GM21825 (cell line): ENCODE data around the gene WRAP53.

Source experiments
- ATAC-seq: cut with Tn5 transposase; IDR thresholded peaks from one replicate; pipeline ENCODE4 v1.9.1; 2021; ENCODE audit warnings: mild to moderate bottlenecking, moderate library complexity; ENCODE audit not compliant: unreplicated experiment

The WRAP53 gene

DNA sequence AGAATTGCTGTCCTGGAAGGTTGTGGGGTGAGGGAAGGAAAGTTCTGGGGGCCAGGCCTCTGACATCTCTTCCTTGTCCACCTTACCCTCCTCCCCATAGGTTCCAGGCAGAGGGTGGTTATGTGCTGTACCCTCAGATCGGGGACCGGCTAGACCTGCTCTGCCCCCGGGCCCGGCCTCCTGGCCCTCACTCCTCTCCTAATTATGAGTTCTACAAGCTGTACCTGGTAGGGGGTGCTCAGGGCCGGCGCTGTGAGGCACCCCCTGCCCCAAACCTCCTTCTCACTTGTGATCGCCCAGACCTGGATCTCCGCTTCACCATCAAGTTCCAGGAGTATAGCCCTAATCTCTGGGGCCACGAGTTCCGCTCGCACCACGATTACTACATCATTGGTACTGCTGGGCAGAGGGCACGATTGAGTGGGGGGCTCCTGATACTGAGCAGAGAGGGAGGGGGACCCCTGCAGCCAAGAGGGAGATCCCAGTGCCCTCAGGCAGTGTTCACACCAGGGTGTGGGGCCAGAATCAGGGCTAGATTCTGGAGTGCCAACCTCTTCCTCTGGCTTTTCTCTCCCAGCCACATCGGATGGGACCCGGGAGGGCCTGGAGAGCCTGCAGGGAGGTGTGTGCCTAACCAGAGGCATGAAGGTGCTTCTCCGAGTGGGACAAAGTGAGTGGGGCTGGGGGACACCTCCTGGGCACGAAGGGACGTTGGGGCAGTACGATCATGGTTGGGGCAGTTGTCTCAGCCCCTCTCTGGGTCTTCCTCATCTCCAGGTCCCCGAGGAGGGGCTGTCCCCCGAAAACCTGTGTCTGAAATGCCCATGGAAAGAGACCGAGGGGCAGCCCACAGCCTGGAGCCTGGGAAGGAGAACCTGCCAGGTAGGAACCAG, 19.8 kb downstream of the WRAP53 start:
- no peak for ATAC-seq

DNA sequence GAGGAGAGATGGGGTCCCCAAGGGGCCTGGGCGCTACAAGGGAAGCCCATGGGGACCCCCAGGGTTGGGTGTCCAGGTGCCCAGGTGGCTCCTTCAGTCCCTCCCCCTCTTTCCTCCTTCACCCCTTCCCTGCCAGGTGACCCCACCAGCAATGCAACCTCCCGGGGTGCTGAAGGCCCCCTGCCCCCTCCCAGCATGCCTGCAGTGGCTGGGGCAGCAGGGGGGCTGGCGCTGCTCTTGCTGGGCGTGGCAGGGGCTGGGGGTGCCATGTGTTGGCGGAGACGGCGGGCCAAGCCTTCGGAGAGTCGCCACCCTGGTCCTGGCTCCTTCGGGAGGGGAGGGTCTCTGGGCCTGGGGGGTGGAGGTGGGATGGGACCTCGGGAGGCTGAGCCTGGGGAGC, 20.8 kb downstream of the WRAP53 start:
- ATAC-seq, result no peak

DNA sequence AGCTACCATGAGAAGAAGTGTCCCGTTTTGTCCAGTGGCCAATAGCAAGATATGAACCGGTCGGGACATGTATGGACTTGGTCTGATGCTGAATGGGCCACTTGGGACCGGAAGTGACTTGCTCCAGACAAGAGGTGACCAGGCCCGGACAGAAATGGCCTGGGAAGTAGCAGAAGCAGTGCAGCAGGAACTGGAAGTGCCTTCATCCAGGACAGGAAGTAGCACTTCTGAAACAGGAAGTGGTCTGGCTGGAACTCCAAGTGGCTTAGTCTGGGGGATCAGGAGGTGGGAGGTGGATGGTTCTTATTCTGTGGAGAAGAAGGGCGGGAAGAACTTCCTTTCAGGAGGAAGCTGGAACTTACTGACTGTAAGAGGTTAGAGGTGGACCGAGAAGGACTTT, 22.0 kb downstream of the WRAP53 start:
- ATAC-seq, result no peak

GRCh38 chr17:7711051-7711755, 22.9 kb downstream of the WRAP53 start:
- no peak for ATAC-seq

DNA sequence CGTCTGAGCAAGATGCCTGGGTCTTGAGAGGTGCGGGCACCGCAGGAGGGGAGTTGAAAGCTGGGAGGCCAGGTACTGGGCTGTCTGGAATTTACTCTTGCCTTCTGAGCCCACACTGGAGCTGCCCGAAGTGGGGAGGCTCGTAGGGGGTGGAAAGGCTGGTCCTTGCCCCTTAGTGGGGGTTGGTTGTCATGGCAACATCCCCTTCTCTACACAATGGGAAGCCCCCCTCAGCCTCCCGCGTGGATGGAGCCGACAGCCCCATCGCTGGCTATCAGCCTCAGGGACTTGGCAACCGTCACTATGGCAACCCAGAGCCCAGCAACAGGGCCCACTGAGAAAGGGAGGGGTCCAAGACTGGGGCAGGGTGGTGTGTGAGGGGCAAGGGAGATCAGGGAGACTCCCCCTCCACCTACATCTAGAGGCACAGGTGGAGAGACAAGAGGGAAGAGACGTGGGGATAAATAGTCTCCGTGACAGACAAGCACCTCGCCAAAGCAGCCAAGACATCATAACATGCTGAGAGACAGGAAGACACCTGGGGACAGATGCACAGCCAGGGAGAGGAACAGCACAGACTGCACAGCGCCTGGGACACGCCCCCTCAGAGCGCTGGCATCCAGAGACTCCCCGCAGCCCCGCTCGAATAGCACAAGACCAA, 24.0 kb downstream of the WRAP53 start:
- ATAC-seq, result no peak

GRCh38 chr17:7713782-7714181, 25.5 kb downstream of the WRAP53 start:
- ATAC-seq, result no peak

- ATAC-seq, result no peak
Measured at GRCh38 chr17:7714721-7715594, 26.7 kb downstream of the WRAP53 start.

GRCh38 chr17:7715936-7716886, 27.9 kb downstream of the WRAP53 start:
- no peak for ATAC-seq

DNA sequence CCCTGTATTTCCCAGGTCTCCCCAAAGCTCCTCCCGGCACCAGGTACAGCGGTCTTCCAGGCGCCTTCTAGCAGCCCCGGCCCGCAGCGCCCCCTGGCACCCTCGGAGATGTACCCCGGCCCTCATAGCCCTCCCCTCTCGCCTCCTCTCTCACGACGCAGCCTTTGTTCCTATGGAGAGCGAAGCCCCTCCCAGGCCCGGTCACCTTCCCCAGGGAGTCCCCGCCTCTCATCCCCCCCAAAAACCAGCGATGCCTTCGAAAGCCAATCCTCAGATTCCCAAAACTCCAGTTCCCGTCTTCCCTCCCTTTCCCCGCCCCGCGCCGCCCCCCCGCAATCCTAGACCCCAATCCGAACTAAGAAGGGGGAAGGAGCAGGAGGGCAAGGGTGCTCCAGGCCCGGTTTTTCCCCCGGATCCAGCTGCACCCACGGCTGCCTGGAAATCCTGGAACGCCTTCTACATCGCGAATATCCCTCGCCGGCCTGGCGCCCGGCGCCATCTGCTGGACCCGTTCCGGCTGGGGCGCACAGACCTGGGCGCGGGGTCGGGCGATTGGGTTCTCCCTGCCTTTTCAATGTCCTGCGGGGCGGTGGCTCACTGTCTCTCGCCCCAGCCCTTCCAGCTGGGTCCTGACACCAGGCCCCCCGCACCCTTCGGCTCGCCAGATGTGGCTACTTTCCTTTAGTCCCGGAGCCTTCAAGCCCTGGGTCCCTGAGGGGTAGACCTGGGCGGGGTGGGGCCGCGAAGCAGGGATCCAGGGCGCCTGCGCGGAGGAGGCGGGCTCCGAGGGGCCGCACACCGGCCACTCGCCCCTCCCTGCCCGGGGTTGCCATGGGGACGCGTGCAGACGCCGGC, 28.9 kb downstream of the WRAP53 start, which contains the start of gene DNAH2:
DNAH2 (plus strand) TSS at position 844 of the 855 bp plus-strand sequence. CDS start 1,991 bp downstream, outside the sequence.
- no peak for ATAC-seq

- ATAC-seq, result no peak
Measured at GRCh38 chr17:7717756-7718350, 29.6 kb downstream of the WRAP53 start.

- no peak for ATAC-seq
Measured at GRCh38 chr17:7719661-7720060, 31.4 kb downstream of the WRAP53 start.

GRCh38 chr17:7720125-7720524, 31.8 kb downstream of the WRAP53 start:
- ATAC-seq, result no peak

GRCh38 chr17:7721612-7722011, 33.3 kb downstream of the WRAP53 start:
- no peak for ATAC-seq

GRCh38 chr17:7727886-7728285, 39.6 kb downstream of the WRAP53 start:
- no peak for ATAC-seq

DNA sequence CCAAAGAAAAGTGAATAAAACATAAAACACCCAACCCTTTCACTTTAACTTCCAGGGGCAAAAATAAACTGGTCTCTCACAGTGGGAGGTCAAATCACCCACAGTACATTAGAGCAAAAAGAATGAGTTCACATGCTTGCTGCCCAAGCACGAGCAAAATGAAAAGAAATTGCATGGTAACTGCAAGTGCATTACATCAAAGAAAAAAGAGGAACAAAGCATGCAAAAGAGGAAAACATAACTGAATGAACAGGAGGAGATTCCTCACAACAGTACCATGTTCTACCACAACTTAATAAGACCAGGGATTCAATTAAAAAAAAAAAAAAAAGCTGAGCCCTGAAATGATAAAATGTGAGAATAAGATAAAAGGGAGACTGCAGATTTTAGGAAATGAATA, 41.5 kb downstream of the WRAP53 start:
- no peak for ATAC-seq

GRCh38 chr17:7732981-7733539, 44.8 kb downstream of the WRAP53 start:
- no peak for ATAC-seq

DNA sequence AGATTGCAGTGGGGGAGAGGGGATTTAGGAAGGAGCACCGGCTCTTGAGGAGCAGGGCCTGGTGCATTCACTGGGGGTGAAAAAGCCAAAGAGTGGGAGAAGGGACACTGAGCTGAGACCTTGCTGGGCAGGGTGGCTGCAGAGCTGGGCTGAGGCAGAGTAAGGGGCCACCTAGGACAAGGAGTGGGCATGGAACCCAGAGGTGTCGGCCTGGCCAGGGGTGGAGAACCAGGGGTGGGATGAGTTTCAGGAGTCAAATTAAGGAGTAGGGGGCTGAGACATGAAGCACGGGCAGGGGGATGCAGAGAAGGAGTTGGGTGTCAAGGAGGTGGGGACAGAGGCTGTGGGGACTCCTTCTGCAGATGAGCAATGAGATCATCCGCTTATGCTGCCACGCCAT, 49.3 kb downstream of the WRAP53 start:
- no peak for ATAC-seq

DNA sequence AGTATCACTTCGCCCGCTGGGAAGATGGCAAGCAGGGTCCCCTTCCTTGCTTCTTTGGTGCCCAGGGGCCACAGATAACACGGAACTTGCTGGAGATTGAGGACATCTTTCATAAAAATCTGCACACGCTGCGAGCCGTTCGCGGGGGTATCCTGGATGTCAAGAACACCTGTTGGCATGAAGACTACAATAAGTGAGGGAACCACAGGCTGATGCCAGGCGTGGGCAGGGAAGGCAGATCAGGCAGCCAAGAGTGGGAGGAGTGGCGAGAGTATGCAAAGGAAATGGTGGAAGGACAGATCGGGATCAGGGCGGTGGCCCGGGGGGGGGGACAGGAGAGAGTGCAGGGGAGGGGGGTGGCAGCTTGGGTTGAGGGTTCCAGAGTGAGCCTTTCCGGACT, 51.5 kb downstream of the WRAP53 start:
- ATAC-seq, result no peak
